ENCODE results near the gene HEXD. TPM values are rescaled to one million over a fixed set of nuclear protein-coding genes. Genes with fewer than 3 reads are reported as not detected.

Gene HEXD
- total RNA-seq, 1 donor from 2014 or later: 21.9 TPM

GRCh38 chr17:82416771-82417170 lies 1.4 kb upstream of the HEXD start:
- peaks cover 7% of the 10 kb centered on the region for H3K36me3 Mint-ChIP-seq (ENCODE audit: unreplicated experiment)
- no peak overlapping the region for H3K27ac Mint-ChIP-seq (ENCODE audit: unreplicated experiment)
- H3K27me3 Mint-ChIP-seq (ENCODE audit: unreplicated experiment): no peaks in the 10 kb centered on the region
- no peak for DNase-seq (ENCODE audit: extremely low spot score, unreplicated experiment)
- H3K9me3 Mint-ChIP-seq (ENCODE audit: unreplicated experiment): no peaks in the 10 kb centered on the region
- H3K4me1 Mint-ChIP-seq (ENCODE audit: unreplicated experiment): peaks cover 21% of the 10 kb centered on the region
- TF ChIP-seq CTCF (IDR thresholded peaks at IDR 0.05): no peak
- H3K4me3 Mint-ChIP-seq (ENCODE audit: unreplicated experiment): no peak overlapping the region

DNA sequence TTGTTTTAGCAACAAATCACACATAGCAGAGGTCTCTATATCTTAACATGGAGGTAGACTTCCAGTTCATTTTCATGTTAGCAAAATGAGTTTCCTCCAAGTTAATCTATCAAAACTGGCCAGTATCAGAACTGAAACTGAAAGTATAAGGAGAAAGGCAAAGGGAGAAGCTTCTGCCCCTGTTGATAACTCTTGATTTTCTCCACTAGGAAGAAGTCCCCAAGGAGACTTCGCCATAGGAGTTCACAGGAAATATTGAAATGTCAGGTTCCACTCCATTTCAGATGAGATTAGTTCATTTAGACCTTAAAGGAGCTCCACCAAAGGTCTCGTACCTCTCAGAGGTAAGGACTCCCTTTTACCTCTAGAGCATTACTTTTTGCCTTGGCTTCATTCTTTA lies 1.4 kb downstream of the HEXD start:
- Mint-ChIP-seq H3K4me3 (ENCODE audit: unreplicated experiment) (peak overlapping the region; percentile 80), H3K36me3 (ENCODE audit: unreplicated experiment) (peaks cover 13% of the 10 kb centered on the region), H3K27me3 (ENCODE audit: unreplicated experiment) (no peaks in the 10 kb centered on the region), H3K4me1 (ENCODE audit: unreplicated experiment) (peaks cover 18% of the 10 kb centered on the region), H3K27ac (ENCODE audit: unreplicated experiment) (no peak overlapping the region), H3K9me3 (ENCODE audit: unreplicated experiment) (no peaks in the 10 kb centered on the region)
- no peak for TF ChIP-seq CTCF (IDR thresholded peaks at IDR 0.05)
- no peak for DNase-seq (ENCODE audit: extremely low spot score, unreplicated experiment)

DNA sequence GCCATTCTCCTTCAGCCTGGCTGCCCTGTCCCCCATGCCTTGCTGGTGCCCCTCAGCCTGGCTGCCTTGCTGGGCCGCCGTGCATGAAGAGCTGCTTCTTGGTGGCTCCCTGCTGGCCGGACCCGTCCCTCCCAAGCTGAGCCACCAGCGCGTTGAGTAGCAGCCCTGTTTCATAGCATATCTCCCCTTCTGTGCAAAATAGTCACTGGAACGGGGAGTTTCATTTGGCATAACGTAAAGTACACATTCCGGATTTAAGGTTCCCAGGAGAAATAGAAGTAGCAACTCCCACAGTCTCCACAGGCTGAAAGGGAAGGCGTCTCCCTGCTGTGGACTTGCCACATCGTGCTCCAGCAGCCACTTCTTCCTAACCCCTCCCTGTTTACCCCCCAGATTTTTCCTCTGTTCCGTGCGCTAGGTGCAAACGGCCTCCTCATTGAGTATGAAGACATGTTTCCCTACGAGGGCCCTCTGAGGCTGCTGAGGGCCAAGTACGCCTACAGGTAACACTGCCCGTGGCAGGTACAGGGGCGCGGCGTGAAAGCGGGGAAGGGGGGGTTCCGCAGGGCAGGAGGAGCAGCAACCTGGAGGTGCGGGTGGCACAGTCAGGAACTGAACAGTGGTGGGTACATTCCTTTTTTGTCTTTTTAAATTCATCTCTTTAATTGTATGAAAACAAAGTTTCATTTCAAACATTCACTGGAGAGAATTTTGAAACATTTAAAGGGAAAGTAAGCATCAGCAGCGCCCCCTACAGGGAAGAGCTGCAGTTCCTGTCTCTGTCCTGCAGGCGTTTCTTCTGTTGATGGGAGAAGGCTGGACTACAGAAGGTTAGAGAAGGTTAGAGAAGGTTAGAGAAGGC lies 6.1 kb downstream of the HEXD start:
- H3K27me3 Mint-ChIP-seq (ENCODE audit: unreplicated experiment): no peaks in the 10 kb centered on the region
- H3K27ac Mint-ChIP-seq (ENCODE audit: unreplicated experiment): no peak overlapping the region
- no peak overlapping the region for H3K4me3 Mint-ChIP-seq (ENCODE audit: unreplicated experiment)
- DNase-seq (ENCODE audit: extremely low spot score, unreplicated experiment): no peak
- H3K4me1 Mint-ChIP-seq (ENCODE audit: unreplicated experiment): peaks cover 4% of the 10 kb centered on the region
- peaks cover 13% of the 10 kb centered on the region for H3K36me3 Mint-ChIP-seq (ENCODE audit: unreplicated experiment)
- peak; percentile 49 for TF ChIP-seq CTCF (IDR thresholded peaks at IDR 0.05)
- H3K9me3 Mint-ChIP-seq (ENCODE audit: unreplicated experiment): no peaks in the 10 kb centered on the region

DNA sequence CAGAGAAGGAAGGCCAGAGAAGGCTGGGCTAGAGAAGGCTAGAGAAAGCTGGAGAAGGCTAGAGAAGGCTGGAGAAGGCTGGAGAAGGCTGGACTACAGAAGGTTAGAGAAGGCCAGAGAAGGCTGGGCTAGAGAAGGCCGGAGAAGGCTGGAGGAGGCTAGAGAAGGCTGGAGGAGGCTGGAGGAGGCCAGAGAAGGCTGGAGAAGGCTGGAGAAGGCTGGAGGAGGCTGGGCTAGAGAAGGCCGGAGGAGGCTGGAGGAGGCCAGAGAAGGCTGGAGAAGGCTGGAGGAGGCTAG lies 6.7 kb downstream of the HEXD start:
- no peak for TF ChIP-seq CTCF (IDR thresholded peaks at IDR 0.05)
- no peak for DNase-seq (ENCODE audit: extremely low spot score, unreplicated experiment)
- no peak overlapping the region for H3K27ac Mint-ChIP-seq (ENCODE audit: unreplicated experiment)
- H3K9me3 Mint-ChIP-seq (ENCODE audit: unreplicated experiment): no peaks in the 10 kb centered on the region
- no peak overlapping the region for H3K4me3 Mint-ChIP-seq (ENCODE audit: unreplicated experiment)
- no peaks in the 10 kb centered on the region for H3K4me1 Mint-ChIP-seq (ENCODE audit: unreplicated experiment)
- H3K27me3 Mint-ChIP-seq (ENCODE audit: unreplicated experiment): no peaks in the 10 kb centered on the region
- H3K36me3 Mint-ChIP-seq (ENCODE audit: unreplicated experiment): peaks cover 13% of the 10 kb centered on the region

DNA sequence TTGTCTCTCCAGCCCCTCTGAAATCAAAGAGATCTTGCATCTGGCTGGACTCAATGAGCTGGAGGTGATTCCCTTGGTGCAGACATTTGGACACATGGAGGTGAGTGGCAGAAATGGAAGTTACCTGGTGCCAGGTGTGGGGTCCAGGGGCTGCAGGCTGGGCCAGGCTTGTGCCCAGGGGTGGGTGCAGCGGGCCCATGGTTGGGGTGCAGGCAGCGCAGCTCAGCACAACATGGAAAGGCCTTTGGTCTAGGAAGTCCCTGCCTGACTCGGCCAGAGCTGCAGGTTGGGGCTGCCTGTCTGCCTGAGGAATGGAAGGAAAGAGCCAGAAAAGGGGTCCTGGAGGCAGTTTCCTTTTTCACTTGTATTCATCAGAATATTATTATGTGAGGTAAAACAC lies 10.4 kb downstream of the HEXD start:
- H3K36me3 Mint-ChIP-seq (ENCODE audit: unreplicated experiment): no peaks in the 10 kb centered on the region
- no peaks in the 10 kb centered on the region for H3K27me3 Mint-ChIP-seq (ENCODE audit: unreplicated experiment)
- H3K27ac Mint-ChIP-seq (ENCODE audit: unreplicated experiment): no peak overlapping the region
- no peak for TF ChIP-seq CTCF (IDR thresholded peaks at IDR 0.05)
- no peak for DNase-seq (ENCODE audit: extremely low spot score, unreplicated experiment)
- H3K4me3 Mint-ChIP-seq (ENCODE audit: unreplicated experiment): no peak overlapping the region
- no peaks in the 10 kb centered on the region for H3K4me1 Mint-ChIP-seq (ENCODE audit: unreplicated experiment)
- H3K9me3 Mint-ChIP-seq (ENCODE audit: unreplicated experiment): no peaks in the 10 kb centered on the region

Measured in osteocyte (in vitro differentiated cells).